Frontal cortex (tissue), 4 donors: ENCODE measurements around the gene PYY. TPM values are rescaled to one million over a fixed set of nuclear protein-coding genes. Genes with fewer than 3 reads are reported as not detected.
A peak's percentile ranks its signal among the peaks of the same experiment; 100 is the strongest.

Experiments used
- DNase-seq, 2 donors: peaks; one replicate each; pipeline ENCODE4 v3.0.0; 2012; ENCODE audit warnings: low spot score in 2 of 2
- FAIRE-seq: peaks from 2 replicates; lab custom pipeline; 2012; peaks lifted over from hg19 to GRCh38; lab: Jason Lieb, UNC
- total RNA-seq: library from RNA; depleted of rRNA; stranded (reverse); fragments of >200 nt; gene quantifications from one replicate; pipeline ENCODE4 v1.2.3, GENCODE V29; 2014
- donor health status: control.
- donor health status: control.
- donor health status: control.

Gene PYY
- total RNA-seq, 1 donor from 2014 or later: not detected

GRCh38 chr17:43920500-43921095, 33.1 kb downstream of the PYY start:
- FAIRE-seq: no peak
- no peak for DNase-seq

- FAIRE-seq (no peak), DNase-seq (no peak)
Measured at GRCh38 chr17:43918026-43918389, 35.7 kb downstream of the PYY start.

- no peak for DNase-seq
- no peak for FAIRE-seq
Measured at GRCh38 chr17:43917348-43918025, 36.3 kb downstream of the PYY start.

GRCh38 chr17:43917016-43917347, 36.8 kb downstream of the PYY start:
- FAIRE-seq (no peak), DNase-seq (no peak)

- no peak for DNase-seq
- FAIRE-seq: no peak
Measured at GRCh38 chr17:43916385-43916784, 37.4 kb downstream of the PYY start.

- DNase-seq (no peak), FAIRE-seq (no peak)
Measured at GRCh38 chr17:43915559-43915958, 38.2 kb downstream of the PYY start.

- DNase-seq (no peak), FAIRE-seq (no peak)
Measured at GRCh38 chr17:43914451-43914850, 39.3 kb downstream of the PYY start.

- FAIRE-seq: no peak
- no peak for DNase-seq
Measured at GRCh38 chr17:43913584-43913983, 40.2 kb downstream of the PYY start.

- FAIRE-seq: no peak
Measured at GRCh38 chr17:43912635-43913304, 41.0 kb downstream of the PYY start.

GRCh38 chr17:43911904-43912303, 41.8 kb downstream of the PYY start:
- DNase-seq (no peak), FAIRE-seq (no peak)

More at GRCh38 chr17:43912635-43913304, 41.0 kb downstream of the PYY start:
- DNase-seq: no peak

GRCh38 chr17:43909537-43910231, 44.1 kb downstream of the PYY start:
- no peak for FAIRE-seq
- DNase-seq: peak in 1 of 2 donors; percentile 43

- DNase-seq (peak; percentile 71 to 76), FAIRE-seq (no peak)
Measured at GRCh38 chr17:43907998-43908721, 45.6 kb downstream of the PYY start.

- no peak for FAIRE-seq
Measured at GRCh38 chr17:43907425-43907981, 46.2 kb downstream of the PYY start, which contains the start of gene MPP2. Gene MPP2, minus strand, starts transcription at chr17:43907536. Its CDS starts 3,076 bp downstream, at chr17:43904460.

GRCh38 chr17:43906951-43907424, 46.8 kb downstream of the PYY start:
- DNase-seq: peak; percentile 26 to 40

More at GRCh38 chr17:43907425-43907981, 46.2 kb downstream of the PYY start, which contains the start of gene MPP2:
- peak; percentile 68 to 77 for DNase-seq

GRCh38 chr17:43905985-43906852, 47.5 kb downstream of the PYY start:
- no peak for FAIRE-seq
- DNase-seq: peak; percentile 74 to 80

More at GRCh38 chr17:43906951-43907424, 46.8 kb downstream of the PYY start:
- FAIRE-seq: no peak

- no peak for FAIRE-seq
- DNase-seq: peak in 1 of 2 donors; percentile 26
Measured at GRCh38 chr17:43905400-43905984, 48.2 kb downstream of the PYY start.
